Nephron progenitor cell (in vitro differentiated cells): Measurements from ENCODE around the gene NAT9.
A peak's percentile ranks its signal among the peaks of the same experiment; 100 is the strongest.

Experiments used
- DNase-seq: peaks from one replicate; pipeline ENCODE4 v3.0.0; 2021
- H3K27ac Mint-ChIP-seq: 2 replicates; pipeline ENCODE4 v1.8.0; 2021; ENCODE audit warnings: mild to moderate bottlenecking, moderate library complexity, mixed read lengths
- H3K27me3 Mint-ChIP-seq: 2 replicates; pipeline ENCODE4 v1.8.0; 2021; ENCODE audit warnings: mild to moderate bottlenecking, low read depth, mixed read lengths; ENCODE audit not compliant: poor library complexity
- H3K36me3 Mint-ChIP-seq: 2 replicates; pipeline ENCODE4 v1.8.0; 2021; ENCODE audit warnings: low read depth, mixed read lengths
- H3K4me1 Mint-ChIP-seq: 2 replicates; pipeline ENCODE4 v1.8.0; 2021; ENCODE audit warnings: mixed read lengths
- H3K4me3 Mint-ChIP-seq: 2 replicates; pipeline ENCODE4 v1.8.0; 2021; ENCODE audit warnings: mild to moderate bottlenecking, moderate library complexity, mixed read lengths
- H3K9me3 Mint-ChIP-seq: 2 replicates; pipeline ENCODE4 v1.8.0; 2021; ENCODE audit warnings: mild to moderate bottlenecking, moderate library complexity, mixed read lengths
- CTCF ChIP-seq: fragments of 200-600 bp; sonication (generic); IDR thresholded peaks from 2 replicates; pipeline ENCODE4 v1.5.0; 2021; ENCODE audit warnings: antibody characterized with exemption

The NAT9 gene

DNA sequence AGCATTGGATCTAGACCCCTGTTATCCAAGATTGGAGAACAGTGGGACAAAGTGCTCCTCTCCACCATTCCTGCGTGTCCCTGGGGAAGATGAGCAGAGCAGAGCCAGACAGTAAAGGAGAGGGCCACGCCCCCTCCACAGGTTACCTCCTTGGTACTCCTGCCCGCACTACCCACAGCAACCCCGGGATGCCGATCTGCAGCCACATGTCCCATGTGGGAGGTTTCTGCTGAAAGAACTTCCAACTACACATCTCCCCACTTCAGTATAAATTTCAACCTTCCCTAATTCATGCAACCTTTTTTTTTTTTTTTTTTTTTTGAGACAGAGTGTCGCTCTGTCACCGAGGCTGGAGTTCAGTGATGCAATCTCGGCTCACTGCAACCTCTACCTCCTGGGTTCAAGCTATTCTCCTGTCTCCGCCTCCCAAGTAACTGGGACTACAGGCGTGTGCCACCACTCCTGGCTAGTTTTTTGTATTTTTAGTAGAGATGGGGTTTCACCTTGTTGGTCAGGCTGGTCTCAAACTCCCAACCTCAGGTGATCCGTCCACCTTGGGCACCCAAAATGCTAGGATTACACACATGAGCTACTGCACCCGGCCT lies 36.8 kb downstream of the NAT9 start:
- no peak for TF ChIP-seq CTCF
- Mint-ChIP-seq H3K4me1 (peaks cover 58% of the 10 kb centered on the region), H3K9me3 (no peaks in the 10 kb centered on the region), H3K36me3 (no peaks in the 10 kb centered on the region), H3K27me3 (peaks cover 37% of the 10 kb centered on the region), H3K27ac (peak overlapping the region; percentile 54), H3K4me3 (peak overlapping the region; percentile 29)
- DNase-seq = no peak

- DNase-seq = no peak
- peaks cover 35% of the 10 kb centered on the region for H3K27me3 Mint-ChIP-seq
- no peak for TF ChIP-seq CTCF
- H3K9me3 Mint-ChIP-seq = no peaks in the 10 kb centered on the region
- no peaks in the 10 kb centered on the region for H3K36me3 Mint-ChIP-seq
- H3K4me1 Mint-ChIP-seq = peaks cover 48% of the 10 kb centered on the region
- H3K27ac Mint-ChIP-seq = no peak overlapping the region
- peak overlapping the region; percentile 65 for H3K4me3 Mint-ChIP-seq
Measured at GRCh38 chr17:74738051-74738996, 37.8 kb downstream of the NAT9 start.

DNA sequence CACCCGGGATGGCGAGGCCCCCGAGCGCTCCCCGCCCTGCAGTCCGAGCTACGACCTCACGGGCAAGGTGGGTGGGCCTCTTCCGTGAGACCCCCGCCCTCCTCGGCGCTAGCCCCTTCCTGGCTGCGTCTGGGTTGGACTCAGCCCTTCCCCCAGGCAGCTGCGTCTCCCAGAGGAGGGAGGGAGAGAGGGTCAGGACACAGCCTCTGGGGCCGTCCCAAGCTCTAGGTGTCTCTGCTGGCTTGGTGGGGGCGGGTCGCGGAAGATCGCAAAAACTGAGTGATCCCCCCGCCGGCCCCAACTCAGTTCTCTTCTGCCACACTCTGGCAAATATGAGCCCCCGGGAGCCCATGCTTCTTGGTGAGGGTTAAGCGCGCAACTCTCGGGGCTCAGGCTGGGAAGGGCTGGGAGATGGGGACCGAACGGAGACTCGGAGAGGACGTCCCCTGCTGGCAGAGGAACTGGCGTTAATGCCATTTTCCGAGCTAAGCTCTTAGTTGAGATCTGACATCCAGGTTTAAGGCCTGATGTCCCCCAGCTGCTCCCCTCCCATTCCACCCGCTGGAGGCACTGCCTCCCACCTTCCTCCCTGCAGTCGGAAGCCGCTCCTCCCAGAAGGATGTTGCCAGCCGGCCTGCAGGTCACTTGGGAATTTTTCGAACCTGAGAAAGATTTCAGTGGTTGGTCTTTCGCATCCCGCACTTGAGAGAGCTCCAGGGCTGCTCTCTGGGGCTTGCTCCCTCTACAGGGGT lies 38.7 kb downstream of the NAT9 start:
- peak; percentile 51 for DNase-seq
- Mint-ChIP-seq H3K4me1 (peaks cover 42% of the 10 kb centered on the region), H3K4me3 (peak overlapping the region; percentile 65), H3K27me3 (peaks cover 31% of the 10 kb centered on the region), H3K27ac (no peak overlapping the region), H3K9me3 (no peaks in the 10 kb centered on the region), H3K36me3 (no peaks in the 10 kb centered on the region)
- TF ChIP-seq CTCF = peak; percentile 30

DNA sequence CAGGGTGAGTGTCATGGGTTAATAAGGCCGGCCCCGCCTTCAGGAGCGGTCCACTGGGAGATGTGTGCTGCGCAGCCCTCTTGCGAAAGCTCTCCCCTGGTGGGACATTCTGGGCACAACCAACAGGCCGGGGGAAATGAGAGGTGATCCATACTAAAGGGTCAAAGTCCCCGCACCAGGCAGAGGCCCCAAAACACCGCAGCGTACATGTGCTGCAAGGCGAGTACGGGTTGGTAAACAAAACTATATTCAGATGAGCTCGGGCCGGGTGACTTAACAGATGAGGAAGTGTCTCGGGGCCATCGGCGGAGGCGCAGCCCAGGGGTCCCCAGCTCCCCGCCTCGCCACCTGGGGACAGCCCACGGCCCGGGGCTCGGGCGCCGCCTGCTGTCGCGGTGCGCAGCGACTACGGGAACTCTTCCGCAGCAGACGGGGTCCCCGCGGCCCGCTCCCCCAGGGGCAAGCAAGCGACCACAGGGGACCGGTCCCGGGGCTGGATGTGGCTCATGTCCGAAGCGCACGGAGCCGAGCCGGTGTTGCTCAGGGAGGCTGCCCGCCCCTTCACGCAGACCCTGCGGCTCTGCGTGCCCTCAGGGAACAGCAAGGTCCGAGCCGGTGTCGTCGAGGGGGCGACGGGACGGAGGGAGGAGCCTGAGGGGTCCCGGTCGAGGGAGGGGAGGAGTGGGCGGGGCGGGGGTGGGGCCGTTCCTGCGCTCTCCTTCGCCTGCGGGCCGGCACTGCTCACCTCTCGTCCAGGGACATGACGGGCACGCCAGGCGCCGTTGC lies 39.4 kb downstream of the NAT9 start, which contains the start of gene RAB37:
Gene RAB37 (plus strand): TSS at position 744 of the 786 bp plus-strand sequence. CDS start 17 bp downstream, at position 761.
- H3K4me3 Mint-ChIP-seq = peak within 1 kb of the TSS; percentile 76
- H3K36me3 Mint-ChIP-seq = no peaks in the 10 kb centered on the region
- H3K27ac Mint-ChIP-seq = no peak within 1 kb of the TSS
- peaks cover 35% of the 10 kb centered on the region for H3K4me1 Mint-ChIP-seq
- DNase-seq = peak; percentile 59
- H3K9me3 Mint-ChIP-seq = no peaks in the 10 kb centered on the region
- H3K27me3 Mint-ChIP-seq = peaks cover 30% of the 10 kb centered on the region
- TF ChIP-seq CTCF = no peak

DNA sequence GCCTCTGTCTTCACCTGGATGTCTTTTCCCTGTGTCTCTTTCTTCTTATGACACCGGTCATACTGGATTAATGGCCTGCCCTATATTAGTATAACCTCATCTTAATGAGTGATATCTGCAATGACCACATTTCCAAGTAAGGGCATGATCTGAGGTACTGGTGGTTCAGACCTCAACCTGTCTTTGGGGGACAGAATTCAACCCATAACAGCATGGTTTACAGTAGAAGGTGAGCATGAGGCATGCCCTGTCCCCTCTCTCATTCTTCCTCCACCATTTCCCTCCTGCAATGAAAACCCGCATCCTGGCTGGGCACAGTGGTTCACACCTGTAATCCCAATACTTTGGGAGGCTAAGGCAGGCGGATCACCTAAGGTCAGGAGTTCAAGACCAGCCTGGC lies 41.9 kb downstream of the NAT9 start:
- no peak overlapping the region for H3K27ac Mint-ChIP-seq
- H3K4me3 Mint-ChIP-seq = no peak overlapping the region
- H3K27me3 Mint-ChIP-seq = peaks cover 27% of the 10 kb centered on the region

More for the DNA sequence above, 41.9 kb downstream of the NAT9 start:
- no peak for DNase-seq
- Mint-ChIP-seq H3K4me1 (peaks cover 27% of the 10 kb centered on the region), H3K9me3 (no peaks in the 10 kb centered on the region), H3K36me3 (no peaks in the 10 kb centered on the region)
- TF ChIP-seq CTCF = no peak
